ENCODE measurements around the gene STX2. TPM values are rescaled to one million over a fixed set of nuclear protein-coding genes. Genes with fewer than 3 reads are reported as not detected.

STX2 gene
- total RNA-seq, 2 donors from 2014 or later: 18.2 to 20.2 TPM

DNA sequence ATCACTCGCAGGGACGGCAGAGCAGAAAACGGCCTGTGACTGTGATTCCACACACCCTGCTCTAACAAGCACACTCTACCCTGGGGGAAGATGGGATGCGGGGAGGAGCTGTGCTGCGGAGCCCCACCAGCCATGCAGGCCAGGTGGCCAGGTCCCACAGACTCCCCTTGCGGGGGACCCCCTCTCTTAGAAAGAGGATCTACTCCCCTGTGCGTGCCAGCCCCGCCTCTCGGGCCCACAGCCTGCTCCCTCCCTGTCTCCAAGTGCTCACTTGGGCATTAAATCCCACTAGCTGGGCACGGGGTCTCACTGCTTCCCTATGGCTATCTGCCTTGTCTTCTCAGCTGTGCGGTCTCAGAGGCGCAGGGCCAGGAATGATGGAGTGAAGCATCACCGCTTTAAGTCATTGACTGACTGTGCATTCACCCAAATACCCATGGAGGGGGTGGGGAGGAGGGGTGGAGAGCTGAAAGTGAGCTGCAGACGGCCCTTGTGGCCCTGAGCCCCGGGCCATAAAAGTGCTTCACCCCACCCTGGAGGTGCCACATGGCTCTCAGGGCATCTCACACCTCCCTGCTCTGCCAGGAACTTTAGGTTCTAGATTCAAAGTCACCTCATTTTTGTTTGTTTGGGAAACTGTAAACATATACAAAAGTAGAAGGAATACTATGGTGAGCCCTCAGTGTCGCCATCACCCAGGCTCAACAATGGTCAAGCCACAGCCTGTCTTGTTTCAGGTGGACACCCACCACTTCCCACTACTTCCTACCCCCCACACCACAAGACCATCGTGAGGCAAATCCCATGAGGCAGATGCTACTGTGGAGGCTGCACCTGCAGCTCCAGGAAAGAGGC, 9.4 kb downstream of the STX2 start:
- Histone ChIP-seq H3K9me3 (ENCODE audit: control insufficient read depth, low read length) (no peaks in the 10 kb centered on the region), H3K4me3 (ENCODE audit: low read length) (no peak overlapping the region), H3K9ac (ENCODE audit: extremely low read depth, low read length, poor library complexity, severe bottlenecking) (no peak overlapping the region), H3K27me3 (ENCODE audit: control insufficient read depth, insufficient read depth, low read length, poor library complexity, severe bottlenecking) (no peaks in the 10 kb centered on the region), H3K36me3 (ENCODE audit: control insufficient read depth, insufficient read depth, low read length) (peaks cover 15% of the 10 kb centered on the region), H3K4me1 (ENCODE audit: control insufficient read depth, insufficient read depth, low read length) (peaks cover 7% of the 10 kb centered on the region), H3K27ac (ENCODE audit: low read depth, low read length) (no peak overlapping the region)
- TF ChIP-seq, protein P1, sequence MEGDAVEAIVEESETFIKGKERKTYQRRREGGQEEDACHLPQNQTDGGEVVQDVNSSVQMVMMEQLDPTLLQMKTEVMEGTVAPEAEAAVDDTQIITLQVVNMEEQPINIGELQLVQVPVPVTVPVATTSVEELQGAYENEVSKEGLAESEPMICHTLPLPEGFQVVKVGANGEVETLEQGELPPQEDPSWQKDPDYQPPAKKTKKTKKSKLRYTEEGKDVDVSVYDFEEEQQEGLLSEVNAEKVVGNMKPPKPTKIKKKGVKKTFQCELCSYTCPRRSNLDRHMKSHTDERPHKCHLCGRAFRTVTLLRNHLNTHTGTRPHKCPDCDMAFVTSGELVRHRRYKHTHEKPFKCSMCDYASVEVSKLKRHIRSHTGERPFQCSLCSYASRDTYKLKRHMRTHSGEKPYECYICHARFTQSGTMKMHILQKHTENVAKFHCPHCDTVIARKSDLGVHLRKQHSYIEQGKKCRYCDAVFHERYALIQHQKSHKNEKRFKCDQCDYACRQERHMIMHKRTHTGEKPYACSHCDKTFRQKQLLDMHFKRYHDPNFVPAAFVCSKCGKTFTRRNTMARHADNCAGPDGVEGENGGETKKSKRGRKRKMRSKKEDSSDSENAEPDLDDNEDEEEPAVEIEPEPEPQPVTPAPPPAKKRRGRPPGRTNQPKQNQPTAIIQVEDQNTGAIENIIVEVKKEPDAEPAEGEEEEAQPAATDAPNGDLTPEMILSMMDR (conservative IDR thresholded peaks at IDR 0.05): no peak
- H3K27me3 Mint-ChIP-seq (ENCODE audit: insufficient read depth): no peaks in the 10 kb centered on the region
- WGBS, 2 experiments (ENCODE audit: insufficient coverage in 1 of 2, insufficient read length in 1 of 2): 88 to 90% methylated on average over 11 to 17 of the region's 17 CpGs
- peaks cover 6% of the 10 kb centered on the region for H3K36me3 Mint-ChIP-seq (ENCODE audit: low read depth)
- peaks cover 22% of the 10 kb centered on the region for H3K4me1 Mint-ChIP-seq
- peak overlapping the region; percentile 26 for H3K27ac Mint-ChIP-seq
- peak; percentile 57 for DNase-seq
- no peak overlapping the region for H3K4me3 Mint-ChIP-seq
- H3K9me3 Mint-ChIP-seq: no peaks in the 10 kb centered on the region

GRCh38 chr12:130828895-130829294, 10.2 kb downstream of the STX2 start:
- peaks cover 19% of the 10 kb centered on the region for H3K36me3 ChIP-seq (ENCODE audit: control insufficient read depth, insufficient read depth, low read length)
- peak; percentile 65 for DNase-seq

GRCh38 chr12:130827432-130827831, 11.6 kb downstream of the STX2 start:
- peaks cover 32% of the 10 kb centered on the region for H3K36me3 ChIP-seq (ENCODE audit: control insufficient read depth, insufficient read depth, low read length)
- TF ChIP-seq, protein P1 (conservative IDR thresholded peaks at IDR 0.05): no peak
- 95 to 98% methylated on average over 3 of the region's 3 CpGs for WGBS, 2 experiments (ENCODE audit: insufficient coverage in 1 of 2, insufficient read length in 1 of 2)
- H3K4me3 Mint-ChIP-seq: no peak overlapping the region
- peaks cover 7% of the 10 kb centered on the region for H3K4me1 ChIP-seq (ENCODE audit: control insufficient read depth, insufficient read depth, low read length)
- H3K27me3 Mint-ChIP-seq (ENCODE audit: insufficient read depth): no peaks in the 10 kb centered on the region
- no peak overlapping the region for H3K27ac ChIP-seq (ENCODE audit: low read depth, low read length)
- H3K9me3 ChIP-seq (ENCODE audit: control insufficient read depth, low read length): no peaks in the 10 kb centered on the region
- peaks cover 17% of the 10 kb centered on the region for H3K36me3 Mint-ChIP-seq (ENCODE audit: low read depth)
- H3K9ac ChIP-seq (ENCODE audit: extremely low read depth, low read length, poor library complexity, severe bottlenecking): no peak overlapping the region
- no peak overlapping the region for H3K4me3 ChIP-seq (ENCODE audit: low read length)
- peak; percentile 33 for DNase-seq
- H3K27me3 ChIP-seq (ENCODE audit: control insufficient read depth, insufficient read depth, low read length, poor library complexity, severe bottlenecking): no peaks in the 10 kb centered on the region
- no peak overlapping the region for H3K27ac Mint-ChIP-seq
- H3K4me1 Mint-ChIP-seq: peaks cover 19% of the 10 kb centered on the region
- no peaks in the 10 kb centered on the region for H3K9me3 Mint-ChIP-seq

More at GRCh38 chr12:130828895-130829294, 10.2 kb downstream of the STX2 start:
- Histone ChIP-seq H3K9ac (ENCODE audit: extremely low read depth, low read length, poor library complexity, severe bottlenecking) (no peak overlapping the region), H3K4me1 (ENCODE audit: control insufficient read depth, insufficient read depth, low read length) (peaks cover 7% of the 10 kb centered on the region), H3K4me3 (ENCODE audit: low read length) (no peak overlapping the region), H3K27ac (ENCODE audit: low read depth, low read length) (no peak overlapping the region), H3K27me3 (ENCODE audit: control insufficient read depth, insufficient read depth, low read length, poor library complexity, severe bottlenecking) (no peaks in the 10 kb centered on the region), H3K9me3 (ENCODE audit: control insufficient read depth, low read length) (no peaks in the 10 kb centered on the region)
- no peaks in the 10 kb centered on the region for H3K27me3 Mint-ChIP-seq (ENCODE audit: insufficient read depth)
- TF ChIP-seq, protein P1 (conservative IDR thresholded peaks at IDR 0.05): no peak
- H3K36me3 Mint-ChIP-seq (ENCODE audit: low read depth): peaks cover 4% of the 10 kb centered on the region
- H3K27ac Mint-ChIP-seq: peak overlapping the region; percentile 26
- no peak overlapping the region for H3K4me3 Mint-ChIP-seq
- no peaks in the 10 kb centered on the region for H3K9me3 Mint-ChIP-seq
- peaks cover 22% of the 10 kb centered on the region for H3K4me1 Mint-ChIP-seq
- WGBS, 2 experiments (ENCODE audit: insufficient coverage in 1 of 2, insufficient read length in 1 of 2): 94 to 100% methylated on average over 4 to 8 of the region's 8 CpGs

Data from endodermal cell (in vitro differentiated cells).